Measurements from ENCODE around the gene CRIM1. TPM values are rescaled to one million over a fixed set of nuclear protein-coding genes. Genes with fewer than 3 reads are reported as not detected.

The CRIM1 gene
- total and polyA plus RNA-seq, 2 experiments from 2014 or later, result 10.5 to 36.4 TPM

DNA sequence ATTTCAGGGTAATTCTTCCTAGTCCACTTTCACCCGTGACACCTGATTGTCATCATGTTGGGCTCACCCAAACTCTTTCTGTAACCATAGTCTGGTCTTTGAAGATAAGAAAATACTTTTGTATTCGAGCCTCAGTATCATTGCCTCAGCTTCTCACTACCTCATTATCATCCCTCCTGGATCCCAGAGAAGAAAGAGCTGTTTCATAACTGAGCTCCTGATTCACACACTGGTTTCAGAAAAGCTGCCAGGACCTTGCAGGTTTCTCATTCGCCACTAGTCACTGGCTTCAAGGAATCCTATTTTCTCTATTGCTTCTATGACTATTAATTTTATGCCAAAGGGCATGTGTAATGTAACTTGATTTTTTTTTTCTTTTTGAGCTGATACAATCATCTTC lies 2.9 kb upstream of the CRIM1 start (continued):
- TF ChIP-seq, protein P1, sequence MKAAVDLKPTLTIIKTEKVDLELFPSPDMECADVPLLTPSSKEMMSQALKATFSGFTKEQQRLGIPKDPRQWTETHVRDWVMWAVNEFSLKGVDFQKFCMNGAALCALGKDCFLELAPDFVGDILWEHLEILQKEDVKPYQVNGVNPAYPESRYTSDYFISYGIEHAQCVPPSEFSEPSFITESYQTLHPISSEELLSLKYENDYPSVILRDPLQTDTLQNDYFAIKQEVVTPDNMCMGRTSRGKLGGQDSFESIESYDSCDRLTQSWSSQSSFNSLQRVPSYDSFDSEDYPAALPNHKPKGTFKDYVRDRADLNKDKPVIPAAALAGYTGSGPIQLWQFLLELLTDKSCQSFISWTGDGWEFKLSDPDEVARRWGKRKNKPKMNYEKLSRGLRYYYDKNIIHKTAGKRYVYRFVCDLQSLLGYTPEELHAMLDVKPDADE (IDR thresholded peaks at IDR 0.05), result no peak
- TF ChIP-seq STAT1 (IDR thresholded peaks at IDR 0.05; ENCODE audit: unreplicated experiment) (no peak), NANOG (IDR thresholded peaks at IDR 0.05; ENCODE audit: borderline replicate concordance) (no peak)
- TF ChIP-seq, protein P2, sequence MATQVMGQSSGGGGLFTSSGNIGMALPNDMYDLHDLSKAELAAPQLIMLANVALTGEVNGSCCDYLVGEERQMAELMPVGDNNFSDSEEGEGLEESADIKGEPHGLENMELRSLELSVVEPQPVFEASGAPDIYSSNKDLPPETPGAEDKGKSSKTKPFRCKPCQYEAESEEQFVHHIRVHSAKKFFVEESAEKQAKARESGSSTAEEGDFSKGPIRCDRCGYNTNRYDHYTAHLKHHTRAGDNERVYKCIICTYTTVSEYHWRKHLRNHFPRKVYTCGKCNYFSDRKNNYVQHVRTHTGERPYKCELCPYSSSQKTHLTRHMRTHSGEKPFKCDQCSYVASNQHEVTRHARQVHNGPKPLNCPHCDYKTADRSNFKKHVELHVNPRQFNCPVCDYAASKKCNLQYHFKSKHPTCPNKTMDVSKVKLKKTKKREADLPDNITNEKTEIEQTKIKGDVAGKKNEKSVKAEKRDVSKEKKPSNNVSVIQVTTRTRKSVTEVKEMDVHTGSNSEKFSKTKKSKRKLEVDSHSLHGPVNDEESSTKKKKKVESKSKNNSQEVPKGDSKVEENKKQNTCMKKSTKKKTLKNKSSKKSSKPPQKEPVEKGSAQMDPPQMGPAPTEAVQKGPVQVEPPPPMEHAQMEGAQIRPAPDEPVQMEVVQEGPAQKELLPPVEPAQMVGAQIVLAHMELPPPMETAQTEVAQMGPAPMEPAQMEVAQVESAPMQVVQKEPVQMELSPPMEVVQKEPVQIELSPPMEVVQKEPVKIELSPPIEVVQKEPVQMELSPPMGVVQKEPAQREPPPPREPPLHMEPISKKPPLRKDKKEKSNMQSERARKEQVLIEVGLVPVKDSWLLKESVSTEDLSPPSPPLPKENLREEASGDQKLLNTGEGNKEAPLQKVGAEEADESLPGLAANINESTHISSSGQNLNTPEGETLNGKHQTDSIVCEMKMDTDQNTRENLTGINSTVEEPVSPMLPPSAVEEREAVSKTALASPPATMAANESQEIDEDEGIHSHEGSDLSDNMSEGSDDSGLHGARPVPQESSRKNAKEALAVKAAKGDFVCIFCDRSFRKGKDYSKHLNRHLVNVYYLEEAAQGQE (IDR thresholded peaks at IDR 0.05; ENCODE audit: unreplicated experiment), result no peak

DNA sequence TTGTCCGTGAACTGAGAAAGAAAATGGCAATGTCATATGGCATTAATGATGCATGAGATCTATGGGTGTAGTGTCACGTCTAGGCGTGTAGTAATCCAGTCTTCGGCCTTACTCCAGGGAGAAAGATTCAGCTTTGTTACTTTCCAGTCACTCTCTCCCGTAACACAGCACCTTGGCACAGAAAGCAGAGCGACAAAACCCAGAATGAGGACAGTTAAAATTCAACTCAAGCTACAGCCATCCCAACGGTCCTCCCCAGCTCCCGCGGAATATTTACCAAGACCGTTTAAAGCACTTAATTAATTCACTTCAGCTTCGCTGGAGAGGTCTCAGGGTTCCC lies 797 bp upstream of the CRIM1 start:
- Histone ChIP-seq H2AFZ (no peak overlapping the region), H3K9me2 (ENCODE audit: insufficient read depth) (0 out of 2 replicates have a peak, but pooled peaks cover 3% of the 10 kb centered on the region), H3K4me1 (ENCODE audit: insufficient read depth) (peaks cover 46% of the 10 kb centered on the region), H3K4me2 (peak overlapping the region; percentile 93), H3K36me3 (ENCODE audit: insufficient read depth) (no peaks in the 10 kb centered on the region), H4K20me1 (replicated peaks; ENCODE audit: insufficient read depth) (peaks cover 10% of the 10 kb centered on the region; the same call in 1 of the 2 replicates), H3K27me3 (ENCODE audit: insufficient read depth) (peaks cover 20% of the 10 kb centered on the region), H3K4me3 (peak overlapping the region; percentile 95), H3F3A (replicated peaks; ENCODE audit: low read depth) (no peaks in the 10 kb centered on the region), H3K27ac (ENCODE audit: low read depth) (peak overlapping the region; percentile 69; the same call in 1 of the 2 replicates), H3K79me2 (replicated peaks; ENCODE audit: insufficient read depth) (peaks cover 57% of the 10 kb centered on the region)
- no peak for DNase-seq (ENCODE audit: low spot score)
- Mint-ChIP-seq H3K27ac (peak overlapping the region; percentile 6; the same call in 1 of the 2 replicates), H3K27me3 (ENCODE audit: insufficient read depth, low read depth, poor library complexity) (peaks cover 26% of the 10 kb centered on the region), H3K9me3 (no peaks in the 10 kb centered on the region), H3K4me1 (peaks cover 50% of the 10 kb centered on the region), H3K4me3 (peak overlapping the region; percentile 83), H3K36me3 (ENCODE audit: low read depth) (no peaks in the 10 kb centered on the region; the same call in 2 of the 3 replicates)
- no peak for ATAC-seq
- TF ChIP-seq EZH2 (IDR thresholded peaks at IDR 0.05; ENCODE audit: low read depth, unreplicated experiment), result no peak
- TF ChIP-seq CREB1 (CRISPR knock-in tag; IDR thresholded peaks at IDR 0.05; ENCODE audit: low read depth), result no peak
- no peak for TF ChIP-seq NANOG (IDR thresholded peaks at IDR 0.05; ENCODE audit: borderline replicate concordance)
- no peak for TF ChIP-seq EZH2phosphoT487 (IDR thresholded peaks at IDR 0.05; ENCODE audit: unreplicated experiment)
- TF ChIP-seq, protein P3, sequence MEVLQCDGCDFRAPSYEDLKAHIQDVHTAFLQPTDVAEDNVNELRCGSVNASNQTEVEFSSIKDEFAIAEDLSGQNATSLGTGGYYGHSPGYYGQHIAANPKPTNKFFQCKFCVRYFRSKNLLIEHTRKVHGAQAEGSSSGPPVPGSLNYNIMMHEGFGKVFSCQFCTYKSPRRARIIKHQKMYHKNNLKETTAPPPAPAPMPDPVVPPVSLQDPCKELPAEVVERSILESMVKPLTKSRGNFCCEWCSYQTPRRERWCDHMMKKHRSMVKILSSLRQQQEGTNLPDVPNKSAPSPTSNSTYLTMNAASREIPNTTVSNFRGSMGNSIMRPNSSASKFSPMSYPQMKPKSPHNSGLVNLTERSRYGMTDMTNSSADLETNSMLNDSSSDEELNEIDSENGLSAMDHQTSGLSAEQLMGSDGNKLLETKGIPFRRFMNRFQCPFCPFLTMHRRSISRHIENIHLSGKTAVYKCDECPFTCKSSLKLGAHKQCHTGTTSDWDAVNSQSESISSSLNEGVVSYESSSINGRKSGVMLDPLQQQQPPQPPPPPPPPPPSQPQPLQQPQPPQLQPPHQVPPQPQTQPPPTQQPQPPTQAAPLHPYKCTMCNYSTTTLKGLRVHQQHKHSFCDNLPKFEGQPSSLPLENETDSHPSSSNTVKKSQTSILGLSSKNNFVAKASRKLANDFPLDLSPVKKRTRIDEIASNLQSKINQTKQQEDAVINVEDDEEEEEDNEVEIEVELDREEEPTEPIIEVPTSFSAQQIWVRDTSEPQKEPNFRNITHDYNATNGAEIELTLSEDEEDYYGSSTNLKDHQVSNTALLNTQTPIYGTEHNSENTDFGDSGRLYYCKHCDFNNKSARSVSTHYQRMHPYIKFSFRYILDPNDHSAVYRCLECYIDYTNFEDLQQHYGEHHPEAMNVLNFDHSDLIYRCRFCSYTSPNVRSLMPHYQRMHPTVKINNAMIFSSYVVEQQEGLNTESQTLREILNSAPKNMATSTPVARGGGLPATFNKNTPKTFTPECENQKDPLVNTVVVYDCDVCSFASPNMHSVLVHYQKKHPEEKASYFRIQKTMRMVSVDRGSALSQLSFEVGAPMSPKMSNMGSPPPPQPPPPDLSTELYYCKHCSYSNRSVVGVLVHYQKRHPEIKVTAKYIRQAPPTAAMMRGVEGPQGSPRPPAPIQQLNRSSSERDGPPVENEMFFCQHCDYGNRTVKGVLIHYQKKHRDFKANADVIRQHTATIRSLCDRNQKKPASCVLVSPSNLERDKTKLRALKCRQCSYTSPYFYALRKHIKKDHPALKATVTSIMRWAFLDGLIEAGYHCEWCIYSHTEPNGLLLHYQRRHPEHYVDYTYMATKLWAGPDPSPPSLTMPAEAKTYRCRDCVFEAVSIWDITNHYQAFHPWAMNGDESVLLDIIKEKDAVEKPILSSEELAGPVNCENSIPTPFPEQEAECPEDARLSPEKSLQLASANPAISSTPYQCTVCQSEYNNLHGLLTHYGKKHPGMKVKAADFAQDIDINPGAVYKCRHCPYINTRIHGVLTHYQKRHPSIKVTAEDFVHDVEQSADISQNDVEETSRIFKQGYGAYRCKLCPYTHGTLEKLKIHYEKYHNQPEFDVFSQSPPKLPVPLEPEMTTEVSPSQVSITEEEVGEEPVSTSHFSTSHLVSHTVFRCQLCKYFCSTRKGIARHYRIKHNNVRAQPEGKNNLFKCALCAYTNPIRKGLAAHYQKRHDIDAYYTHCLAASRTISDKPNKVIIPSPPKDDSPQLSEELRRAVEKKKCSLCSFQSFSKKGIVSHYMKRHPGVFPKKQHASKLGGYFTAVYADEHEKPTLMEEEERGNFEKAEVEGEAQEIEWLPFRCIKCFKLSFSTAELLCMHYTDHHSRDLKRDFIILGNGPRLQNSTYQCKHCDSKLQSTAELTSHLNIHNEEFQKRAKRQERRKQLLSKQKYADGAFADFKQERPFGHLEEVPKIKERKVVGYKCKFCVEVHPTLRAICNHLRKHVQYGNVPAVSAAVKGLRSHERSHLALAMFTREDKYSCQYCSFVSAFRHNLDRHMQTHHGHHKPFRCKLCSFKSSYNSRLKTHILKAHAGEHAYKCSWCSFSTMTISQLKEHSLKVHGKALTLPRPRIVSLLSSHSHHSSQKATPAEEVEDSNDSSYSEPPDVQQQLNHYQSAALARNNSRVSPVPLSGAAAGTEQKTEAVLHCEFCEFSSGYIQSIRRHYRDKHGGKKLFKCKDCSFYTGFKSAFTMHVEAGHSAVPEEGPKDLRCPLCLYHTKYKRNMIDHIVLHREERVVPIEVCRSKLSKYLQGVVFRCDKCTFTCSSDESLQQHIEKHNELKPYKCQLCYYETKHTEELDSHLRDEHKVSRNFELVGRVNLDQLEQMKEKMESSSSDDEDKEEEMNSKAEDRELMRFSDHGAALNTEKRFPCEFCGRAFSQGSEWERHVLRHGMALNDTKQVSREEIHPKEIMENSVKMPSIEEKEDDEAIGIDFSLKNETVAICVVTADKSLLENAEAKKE (CRISPR knock-in tag; IDR thresholded peaks at IDR 0.05), result no peak
- TF ChIP-seq POLR2AphosphoS5 (IDR thresholded peaks at IDR 0.05; ENCODE audit: low read depth), result no peak
- TF ChIP-seq JUNB (IDR thresholded peaks at IDR 0.05; ENCODE audit: unreplicated experiment), result no peak
- no peak for TF ChIP-seq STAT1 (IDR thresholded peaks at IDR 0.05; ENCODE audit: unreplicated experiment)
- no peak for TF ChIP-seq ZNF114 (CRISPR knock-in tag; IDR thresholded peaks at IDR 0.05)
- TF ChIP-seq ZNF331 (CRISPR knock-in tag; IDR thresholded peaks at IDR 0.05; ENCODE audit: low read depth), result no peak
- TF ChIP-seq, protein P4, sequence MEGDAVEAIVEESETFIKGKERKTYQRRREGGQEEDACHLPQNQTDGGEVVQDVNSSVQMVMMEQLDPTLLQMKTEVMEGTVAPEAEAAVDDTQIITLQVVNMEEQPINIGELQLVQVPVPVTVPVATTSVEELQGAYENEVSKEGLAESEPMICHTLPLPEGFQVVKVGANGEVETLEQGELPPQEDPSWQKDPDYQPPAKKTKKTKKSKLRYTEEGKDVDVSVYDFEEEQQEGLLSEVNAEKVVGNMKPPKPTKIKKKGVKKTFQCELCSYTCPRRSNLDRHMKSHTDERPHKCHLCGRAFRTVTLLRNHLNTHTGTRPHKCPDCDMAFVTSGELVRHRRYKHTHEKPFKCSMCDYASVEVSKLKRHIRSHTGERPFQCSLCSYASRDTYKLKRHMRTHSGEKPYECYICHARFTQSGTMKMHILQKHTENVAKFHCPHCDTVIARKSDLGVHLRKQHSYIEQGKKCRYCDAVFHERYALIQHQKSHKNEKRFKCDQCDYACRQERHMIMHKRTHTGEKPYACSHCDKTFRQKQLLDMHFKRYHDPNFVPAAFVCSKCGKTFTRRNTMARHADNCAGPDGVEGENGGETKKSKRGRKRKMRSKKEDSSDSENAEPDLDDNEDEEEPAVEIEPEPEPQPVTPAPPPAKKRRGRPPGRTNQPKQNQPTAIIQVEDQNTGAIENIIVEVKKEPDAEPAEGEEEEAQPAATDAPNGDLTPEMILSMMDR (conservative IDR thresholded peaks at IDR 0.05; ENCODE audit: low read depth in 2 of 2), result no peak
